ENCODE results near the gene COL4A2.

- no peak for TF ChIP-seq CTCF (IDR thresholded peaks at IDR 0.05; ENCODE audit: insufficient read depth, low read depth, low read length)
- TF ChIP-seq EZH2 (IDR thresholded peaks at IDR 0.05; ENCODE audit: insufficient read depth, low read length) = no peak
Observed at GRCh38 chr13:110391273-110391672, 84.2 kb downstream of the COL4A2 start.

Data from astrocyte (in vitro differentiated cells and primary cell).